ENCODE measurements around the gene NSUN2. TPM values are rescaled to one million over a fixed set of nuclear protein-coding genes. Genes with fewer than 3 reads are reported as not detected.

Gene NSUN2
- total RNA-seq, 1 donor from 2014 or later = 93.3 TPM

GRCh38 chr5:6594066-6594465, 38.8 kb downstream of the NSUN2 start:
- peaks cover 32% of the 10 kb centered on the region for H3K36me3 Mint-ChIP-seq (ENCODE audit: low read depth)

GRCh38 chr5:6593148-6594016, 39.5 kb downstream of the NSUN2 start:
- ATAC-seq (ENCODE audit: low read depth) (no peak), DNase-seq (no peak)
- TF ChIP-seq CTCF (IDR thresholded peaks at IDR 0.05) = no peak
- intact Hi-C loops (cut with micrococcal nuclease) = no loop called here
- H3K9me3 Mint-ChIP-seq = no peaks in the 10 kb centered on the region
- no peaks in the 10 kb centered on the region for H3K27me3 Mint-ChIP-seq
- peaks cover 26% of the 10 kb centered on the region for H3K36me3 Mint-ChIP-seq (ENCODE audit: low read depth)
- no peak overlapping the region for H3K27ac Mint-ChIP-seq
- ChIA-PET CTCF (no interaction called here), POLR2A (no interaction called here)
- peaks cover 3% of the 10 kb centered on the region for H3K4me1 Mint-ChIP-seq
- no peak overlapping the region for H3K4me3 Mint-ChIP-seq

More at GRCh38 chr5:6594066-6594465, 38.8 kb downstream of the NSUN2 start:
- intact Hi-C loops (cut with micrococcal nuclease) = no loop called here
- TF ChIP-seq CTCF (IDR thresholded peaks at IDR 0.05) = no peak
- Mint-ChIP-seq H3K4me3 (no peak overlapping the region), H3K27me3 (no peaks in the 10 kb centered on the region), H3K9me3 (no peaks in the 10 kb centered on the region), H3K27ac (no peak overlapping the region), H3K4me1 (peaks cover 3% of the 10 kb centered on the region)
- DNase-seq (no peak), ATAC-seq (ENCODE audit: low read depth) (no peak)
- ChIA-PET CTCF (no interaction called here), POLR2A (no interaction called here)

- ChIA-PET CTCF (no interaction called here), POLR2A (no interaction called here)
- H3K4me3 Mint-ChIP-seq = no peak overlapping the region
- no peak for TF ChIP-seq CTCF (IDR thresholded peaks at IDR 0.05)
- DNase-seq (no peak), ATAC-seq (ENCODE audit: low read depth) (no peak)
- H3K36me3 Mint-ChIP-seq (ENCODE audit: low read depth) = peaks cover 19% of the 10 kb centered on the region
- peaks cover 3% of the 10 kb centered on the region for H3K4me1 Mint-ChIP-seq
- no peaks in the 10 kb centered on the region for H3K9me3 Mint-ChIP-seq
- intact Hi-C loops (cut with micrococcal nuclease) = no loop called here
- H3K27ac Mint-ChIP-seq = no peak overlapping the region
- H3K27me3 Mint-ChIP-seq = no peaks in the 10 kb centered on the region
Observed at GRCh38 chr5:6592601-6593000, 40.2 kb downstream of the NSUN2 start.

- Mint-ChIP-seq H3K36me3 (ENCODE audit: low read depth) (peaks cover 11% of the 10 kb centered on the region), H3K4me3 (no peak overlapping the region), H3K27ac (no peak overlapping the region), H3K4me1 (peaks cover 3% of the 10 kb centered on the region), H3K9me3 (no peaks in the 10 kb centered on the region), H3K27me3 (no peaks in the 10 kb centered on the region)
- TF ChIP-seq CTCF (IDR thresholded peaks at IDR 0.05) = no peak
- POLR2A ChIA-PET = no interaction called here
- intact Hi-C loops (cut with micrococcal nuclease) = no loop called here
- CTCF ChIA-PET = no interaction called here
- ATAC-seq (ENCODE audit: low read depth) (no peak), DNase-seq (no peak)
Observed at GRCh38 chr5:6591671-6592288, 41.1 kb downstream of the NSUN2 start.

- ATAC-seq (ENCODE audit: low read depth) (no peak), DNase-seq (no peak)
- H3K9me3 Mint-ChIP-seq = no peaks in the 10 kb centered on the region
- H3K4me1 Mint-ChIP-seq = peaks cover 3% of the 10 kb centered on the region
- CTCF ChIA-PET = no interaction called here
- no peak overlapping the region for H3K4me3 Mint-ChIP-seq
- H3K27ac Mint-ChIP-seq = no peak overlapping the region
- POLR2A ChIA-PET = no interaction called here
- intact Hi-C loops (cut with micrococcal nuclease) = no loop called here
- TF ChIP-seq CTCF (IDR thresholded peaks at IDR 0.05) = no peak
- H3K27me3 Mint-ChIP-seq = peaks cover 2% of the 10 kb centered on the region
- no peaks in the 10 kb centered on the region for H3K36me3 Mint-ChIP-seq (ENCODE audit: low read depth)
Observed at GRCh38 chr5:6590581-6590980, 42.3 kb downstream of the NSUN2 start.
